Stimulated activated CD8-positive, alpha-beta memory T cell treated with anti-CD3 and anti-CD28 coated beads, Interleukin-15, amount 100 ng/mL, for 4 hours (primary cell): ENCODE data around the gene LTK.

Source experiments
- DNase-seq, 2 donors: peaks; one replicate each; pipeline ENCODE4 v3.0.0-alpha.2; 2020; ENCODE audit warnings: low read depth in 2 of 2

Gene LTK

GRCh38 chr15:41530363-41530956 is 16.8 kb upstream of the LTK start:
- no peak for DNase-seq

- no peak for DNase-seq
Observed at GRCh38 chr15:41523097-41523496, 9.5 kb upstream of the LTK start.

GRCh38 chr15:41521614-41522013 is 8.0 kb upstream of the LTK start:
- DNase-seq = no peak

DNA sequence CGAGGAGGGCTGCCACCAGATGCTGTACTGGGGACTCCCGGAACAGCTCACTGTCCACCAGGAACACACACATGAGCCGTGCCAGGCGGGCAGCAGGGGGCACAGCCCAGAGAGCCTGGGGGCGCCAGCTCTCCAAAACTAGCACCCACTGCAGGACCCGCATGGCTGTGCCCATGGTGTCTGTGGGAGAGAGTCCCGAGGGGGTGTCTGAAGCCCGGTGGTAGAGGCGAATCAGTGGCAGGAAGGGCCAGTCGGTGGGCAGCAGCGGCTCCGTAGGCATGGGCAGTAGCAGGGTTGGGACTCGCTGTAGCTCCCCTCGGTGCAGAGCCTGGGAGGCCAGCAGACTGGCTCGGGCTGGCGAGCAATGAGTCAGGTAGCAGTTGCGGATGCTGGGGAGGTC is 7.0 kb upstream of the LTK start:
- no peak for DNase-seq

DNA sequence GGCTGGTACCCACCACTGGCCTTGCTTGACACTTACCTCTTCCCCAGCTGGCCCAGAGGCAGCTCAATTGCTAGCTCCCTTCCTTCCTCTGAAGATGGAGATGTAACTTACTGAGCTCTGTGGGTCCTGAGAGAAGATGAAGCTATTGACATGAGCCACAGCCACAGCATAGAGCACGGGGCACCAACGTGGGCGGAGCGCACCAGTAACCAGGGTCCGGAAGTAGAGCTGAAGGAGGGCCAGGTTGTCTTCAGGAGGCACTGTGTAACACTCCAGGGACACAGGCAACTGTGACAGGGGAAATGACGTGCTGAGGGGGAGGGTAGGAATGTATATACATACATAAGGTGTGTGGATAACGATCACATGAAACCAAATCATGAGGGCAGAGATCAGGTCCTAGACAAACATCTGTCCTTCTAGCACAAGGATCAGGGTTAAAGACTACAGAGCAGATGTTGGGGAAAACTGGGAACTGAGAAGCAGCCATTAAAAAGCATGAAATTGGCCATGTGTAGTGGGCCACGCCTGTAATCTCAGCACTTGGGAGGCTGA is 4.3 kb upstream of the LTK start:
- DNase-seq = no peak

- no peak for DNase-seq
Observed at GRCh38 chr15:41512940-41513505, 604 bp downstream of the LTK start.

GRCh38 chr15:41512512-41512939 is 1.1 kb downstream of the LTK start:
- DNase-seq = no peak

DNA sequence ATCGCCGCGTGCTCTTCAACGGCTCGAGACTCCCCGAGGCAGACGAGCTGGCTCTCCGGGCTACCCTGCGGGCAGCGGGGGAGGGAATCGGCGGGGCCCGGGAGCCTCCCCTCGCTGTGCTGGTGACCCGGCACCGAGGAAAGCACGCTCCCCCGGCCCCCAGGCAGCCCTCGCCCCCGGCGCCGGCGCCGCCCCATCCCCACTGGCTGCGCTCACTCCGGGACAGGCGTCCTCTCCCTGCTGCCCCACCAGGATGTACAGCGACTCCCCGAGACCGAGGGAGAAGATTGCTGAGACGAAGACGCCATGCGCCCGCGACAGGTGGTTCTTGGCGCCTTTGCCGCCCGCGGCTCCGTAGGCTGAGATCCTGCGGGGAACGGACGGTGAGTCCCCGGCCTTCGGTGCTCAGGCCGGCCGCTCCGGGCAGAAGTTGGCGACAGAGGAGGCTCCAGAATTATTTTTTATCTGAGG is 1.7 kb downstream of the LTK start:
- no peak for DNase-seq

DNA sequence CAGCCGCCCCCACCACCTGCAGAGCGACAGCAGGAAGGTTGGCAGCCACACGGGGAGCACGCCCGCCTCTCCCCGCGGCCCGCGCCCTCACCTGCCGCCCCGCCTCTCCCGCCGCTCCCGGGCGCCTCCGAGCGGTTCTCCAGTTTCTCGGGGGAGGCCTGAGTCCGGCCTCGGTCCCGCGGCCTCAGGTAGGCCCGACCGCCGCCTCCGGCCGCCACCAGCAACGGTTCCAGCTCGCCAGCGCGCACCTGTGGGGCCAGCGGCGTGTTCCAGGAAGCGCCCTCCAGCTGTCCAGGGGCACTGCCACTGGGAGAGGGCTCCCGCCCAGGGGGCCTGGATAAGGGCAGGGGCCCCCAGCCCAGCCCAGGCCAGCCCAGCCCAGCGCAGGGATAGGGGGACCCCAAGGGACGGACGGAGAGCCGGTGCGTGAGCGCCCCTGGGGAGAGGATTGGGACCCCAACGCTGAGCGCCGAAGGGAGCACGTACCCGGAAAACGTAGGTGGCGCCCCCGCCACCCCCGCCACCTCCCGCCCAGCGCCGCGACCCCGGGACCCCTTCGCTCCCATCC is 2.2 kb downstream of the LTK start:
- DNase-seq = no peak

DNA sequence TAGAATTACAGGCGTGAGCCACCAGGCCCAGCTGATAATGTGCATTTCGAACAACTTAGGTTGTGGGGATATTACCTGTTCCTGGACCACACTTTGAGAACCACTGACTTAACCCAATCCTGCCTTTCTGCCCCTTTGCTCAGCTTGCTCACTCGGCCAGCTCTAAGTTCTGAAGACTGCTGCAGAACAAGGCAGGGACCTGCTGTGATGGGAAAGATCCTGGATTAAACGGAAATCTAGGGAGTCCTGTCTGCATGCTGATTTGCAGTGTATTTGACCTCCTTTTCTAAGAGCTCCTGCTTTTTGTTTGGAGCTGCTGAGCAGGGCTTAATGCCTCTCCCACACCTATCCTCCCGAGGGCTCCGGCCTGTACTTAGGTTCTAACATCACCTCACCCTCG is 2.9 kb downstream of the LTK start:
- DNase-seq = no peak

DNA sequence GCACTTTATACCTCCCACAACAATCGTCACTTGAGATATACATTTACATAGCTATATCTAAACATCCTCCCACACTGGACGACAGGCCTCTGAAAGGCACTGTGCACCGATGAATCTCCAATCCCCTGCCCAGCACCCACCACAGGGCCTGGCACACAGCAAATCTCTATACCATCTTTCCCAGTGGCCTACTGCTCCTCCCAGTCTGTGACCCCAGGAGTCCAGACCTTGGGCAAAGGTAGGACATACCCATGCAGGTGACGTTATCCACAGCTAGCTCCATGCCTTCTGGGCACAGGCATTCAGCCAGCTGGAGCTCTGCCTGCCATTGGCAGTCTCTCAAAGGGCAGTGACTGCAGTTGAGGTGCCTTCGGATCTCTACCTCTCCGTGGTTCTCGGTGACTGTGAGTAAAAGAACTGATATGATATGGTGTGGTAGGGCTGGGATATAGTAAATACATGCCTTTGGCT is 5.8 kb downstream of the LTK start:
- no peak for DNase-seq

- DNase-seq = no peak
Observed at GRCh38 chr15:41506796-41507341, 6.8 kb downstream of the LTK start.

GRCh38 chr15:41505776-41506175 is 7.9 kb downstream of the LTK start:
- DNase-seq = no peak

GRCh38 chr15:41504751-41505492 is 8.7 kb downstream of the LTK start:
- DNase-seq = no peak

- no peak for DNase-seq
Observed at GRCh38 chr15:41503669-41504010, 10.0 kb downstream of the LTK start.

- DNase-seq = no peak
Observed at GRCh38 chr15:41502795-41503668, 10.6 kb downstream of the LTK start.

DNA sequence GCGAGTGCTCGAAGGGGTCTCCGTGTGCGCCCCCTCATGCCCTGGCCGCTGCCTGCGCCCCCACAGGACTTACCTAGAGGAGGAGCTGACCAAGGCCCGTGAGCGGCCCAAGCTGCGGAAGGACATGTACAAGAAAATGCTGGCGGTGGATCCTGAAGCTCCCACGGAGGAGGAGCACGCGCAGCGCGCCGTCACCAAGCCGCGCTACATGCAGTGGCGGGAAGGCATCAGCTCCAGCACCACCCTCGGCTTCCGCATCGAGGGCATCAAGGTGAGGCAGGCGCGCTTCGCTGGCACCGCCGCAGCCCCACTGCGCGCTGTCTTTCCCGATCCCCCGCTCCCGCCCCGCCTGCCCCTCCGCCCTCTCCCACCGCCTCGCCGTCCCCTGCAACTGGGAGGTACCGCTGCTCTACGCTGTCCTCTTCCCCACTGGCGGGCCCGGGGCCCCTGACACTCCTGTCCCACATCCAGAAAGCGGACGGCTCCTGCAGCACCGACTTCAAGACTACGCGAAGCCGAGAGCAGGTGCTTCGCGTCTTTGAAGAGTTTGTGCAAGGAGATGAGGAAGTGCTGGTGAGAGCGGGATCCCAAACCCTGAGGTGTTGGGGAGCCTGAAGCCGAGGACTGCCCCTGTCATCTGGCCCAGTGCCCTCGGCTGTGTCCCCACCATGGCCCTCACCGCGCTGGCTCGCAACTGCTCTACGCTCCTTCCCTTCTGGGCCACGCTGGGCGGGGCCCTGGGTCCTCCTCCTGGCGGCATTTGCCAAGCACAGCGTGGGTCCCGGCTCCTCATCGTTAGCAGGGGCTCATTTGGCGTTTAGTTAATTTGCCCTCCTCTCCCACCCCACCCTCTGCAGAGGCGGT is 11.5 kb downstream of the LTK start:
- no peak for DNase-seq

DNA sequence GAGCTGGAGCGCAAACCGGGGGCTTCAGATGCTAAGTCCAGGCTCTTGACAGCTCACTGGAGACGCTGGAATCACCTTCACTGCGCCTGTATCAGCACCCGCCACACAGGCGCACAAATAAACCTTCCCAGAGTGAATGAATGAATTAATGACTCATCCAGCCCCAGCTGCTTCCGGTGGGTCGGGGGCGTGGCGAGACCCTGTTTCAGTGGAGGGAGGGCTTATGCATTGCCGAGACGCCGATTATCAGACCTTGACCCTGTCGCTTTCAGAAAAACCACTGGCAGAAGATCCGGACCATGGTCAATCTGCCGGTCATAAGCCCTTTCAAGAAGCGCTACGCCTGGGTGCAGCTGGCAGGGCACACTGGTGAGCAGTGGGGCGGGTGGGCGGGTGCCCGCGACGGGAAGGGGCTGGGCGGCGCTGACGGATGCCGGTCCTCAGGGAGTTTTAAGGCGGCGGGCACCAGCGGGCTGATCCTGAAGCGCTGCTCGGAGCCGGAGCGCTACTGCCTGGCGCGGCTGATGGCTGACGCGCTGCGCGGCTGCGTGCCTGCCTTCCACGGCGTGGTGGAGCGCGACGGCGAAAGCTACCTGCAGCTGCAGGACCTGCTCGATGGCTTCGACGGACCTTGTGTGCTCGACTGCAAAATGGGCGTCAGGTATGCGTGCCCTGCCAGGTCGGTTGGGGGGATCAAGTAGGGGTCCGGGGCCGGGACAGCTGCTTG is 12.3 kb downstream of the LTK start:
- no peak for DNase-seq

DNA sequence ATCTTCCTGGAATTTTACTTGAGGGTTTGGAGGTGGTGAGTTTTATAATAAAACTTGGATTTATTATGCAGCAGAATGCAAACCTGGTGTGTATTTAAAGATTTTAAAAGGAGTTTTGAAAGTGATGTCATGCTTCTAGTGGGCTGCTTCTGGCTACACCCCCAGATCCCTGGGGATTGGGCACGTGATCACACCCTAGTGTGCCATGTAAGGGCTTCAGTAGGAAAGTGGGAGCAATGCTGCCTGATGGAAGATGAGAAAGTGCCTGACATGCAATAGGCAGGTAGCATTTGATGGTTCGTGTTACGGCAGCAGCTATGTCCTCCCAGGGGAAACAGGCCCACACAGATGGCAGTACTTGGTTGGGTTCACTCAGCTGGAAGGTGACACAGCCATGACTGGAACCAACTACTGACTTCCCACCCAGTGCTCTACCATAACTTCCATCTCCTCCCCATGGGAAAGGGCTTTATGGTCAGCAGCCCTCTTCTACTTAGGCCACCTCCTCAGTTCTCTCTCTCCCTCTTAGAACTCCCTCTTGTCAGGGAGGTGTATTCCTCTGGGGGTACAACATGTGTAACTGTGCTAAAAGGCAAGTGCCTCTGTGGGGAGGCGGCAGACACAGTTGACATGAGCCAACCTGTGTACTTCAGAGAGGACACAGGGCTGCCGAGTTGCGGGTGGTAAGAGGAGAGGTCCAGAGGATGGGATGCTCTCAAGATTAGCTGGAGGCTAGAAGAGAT is 14.3 kb downstream of the LTK start:
- DNase-seq = no peak
